Epithelial cell of prostate (primary cell): ENCODE results near the gene ZC3H8.
"Not testable (repeated sequence)": the region's sequence is repeated elsewhere in the genome, so short reads cannot be mapped to it uniquely, and the experiment has no call there.

Source experiments
- DNase-seq: peaks from one replicate; pipeline ENCODE4 v3.0.0-alpha.2; 2011; ENCODE audit warnings: low read depth, low spot score
- H3K27ac ChIP-seq: fragments of 450-650 bp; 2 replicates; pipeline ENCODE4 v1.5.1; 2017; ENCODE audit warnings: mild to moderate bottlenecking

ZC3H8 gene

DNA sequence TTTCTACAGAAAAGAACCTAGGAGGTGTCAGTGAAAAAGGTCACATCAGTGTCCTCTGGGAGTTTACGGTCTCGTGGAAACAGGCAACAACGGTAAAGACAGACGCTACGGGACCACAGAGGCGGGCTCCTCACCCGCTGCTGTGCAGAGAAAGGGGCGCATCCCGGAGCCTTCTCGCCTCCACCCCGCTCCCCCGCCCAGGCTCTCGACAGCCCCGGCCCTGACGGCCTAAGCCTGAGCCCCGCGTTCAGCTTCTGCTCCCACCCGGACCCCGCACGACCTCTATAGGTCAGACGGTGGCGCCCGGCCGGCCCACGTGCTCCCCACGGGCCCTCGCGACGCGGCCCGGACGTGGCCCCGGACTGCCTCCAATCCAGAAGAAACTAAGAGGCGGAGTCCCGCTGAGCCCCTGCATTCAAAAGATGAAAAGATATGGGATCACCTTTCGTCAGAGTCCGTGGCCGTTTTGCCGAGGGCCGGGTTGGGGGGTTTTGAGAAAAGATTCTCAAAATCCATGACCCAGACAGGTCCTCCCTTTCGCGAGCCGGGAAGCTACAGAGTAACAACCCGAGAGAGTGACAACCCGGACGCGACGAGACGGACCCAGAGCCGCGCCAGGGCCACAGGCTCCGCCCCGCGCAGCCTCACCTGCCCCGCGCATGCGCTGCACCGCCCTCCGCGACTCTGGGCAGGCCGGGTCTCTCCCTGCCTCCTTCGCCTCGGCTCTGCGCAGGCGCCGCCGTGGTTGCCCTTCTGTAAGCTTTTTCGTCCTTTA lies at the start of gene ZC3H8:
ZC3H8 (minus strand) TSS at position 577 of the 775 bp plus-strand sequence; CDS start at position 516, 61 bp downstream.
- DNase-seq: no peak
- peak within 1 kb of the TSS; percentile 56 for H3K27ac ChIP-seq

DNA sequence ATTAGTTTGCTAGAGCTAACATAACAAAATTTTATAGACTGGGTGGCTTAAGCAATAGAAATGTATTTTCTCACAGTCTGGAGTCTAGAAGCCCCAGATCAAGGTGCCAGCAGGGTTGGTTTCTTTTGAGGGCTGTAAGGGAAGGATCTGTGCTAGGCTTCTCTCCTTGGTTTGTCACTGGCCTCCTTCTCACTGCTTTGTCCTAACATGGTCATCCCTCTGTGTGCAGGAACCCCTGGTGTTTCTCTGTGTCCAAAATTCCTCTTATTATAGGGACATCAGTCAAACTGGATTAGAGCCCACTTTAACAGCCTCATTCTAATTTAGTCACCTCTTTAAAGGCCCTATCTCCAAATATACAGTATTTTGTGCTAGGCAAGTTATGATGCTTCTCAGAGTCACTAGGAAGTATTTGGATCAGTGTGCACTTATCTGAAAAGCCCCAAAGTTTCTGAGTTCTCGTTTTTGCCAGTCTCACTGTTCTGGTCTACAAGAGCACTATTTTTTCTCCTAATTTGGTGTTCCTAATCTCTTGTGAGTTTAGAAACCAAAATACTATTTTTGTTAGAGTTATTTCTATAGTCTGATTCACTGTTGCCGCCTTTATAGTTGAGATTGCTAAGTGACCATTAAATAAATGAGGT lies 49.6 kb upstream of the ZC3H8 start:
- DNase-seq: no peak
- no peak overlapping the region for H3K27ac ChIP-seq

DNA sequence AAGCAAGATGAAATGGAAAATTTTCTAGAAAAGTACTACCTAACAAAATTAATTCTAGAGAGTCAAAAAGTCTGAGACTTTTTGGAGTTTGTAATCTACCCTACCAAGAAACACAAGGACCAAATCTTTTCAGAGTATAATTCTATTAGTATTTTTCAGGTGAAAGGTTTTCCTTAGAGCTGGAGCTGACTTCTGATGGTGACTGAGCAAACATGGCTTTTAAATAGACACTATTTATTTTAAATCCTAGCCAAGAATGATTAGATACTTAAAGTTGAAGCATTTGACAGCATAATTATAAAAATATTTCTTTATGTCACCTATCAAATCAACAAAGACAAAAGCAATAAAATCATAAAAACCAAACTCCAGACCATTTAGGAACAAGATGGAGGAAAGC lies 47.1 kb upstream of the ZC3H8 start:
- no peak for DNase-seq
- no peak overlapping the region for H3K27ac ChIP-seq

DNA sequence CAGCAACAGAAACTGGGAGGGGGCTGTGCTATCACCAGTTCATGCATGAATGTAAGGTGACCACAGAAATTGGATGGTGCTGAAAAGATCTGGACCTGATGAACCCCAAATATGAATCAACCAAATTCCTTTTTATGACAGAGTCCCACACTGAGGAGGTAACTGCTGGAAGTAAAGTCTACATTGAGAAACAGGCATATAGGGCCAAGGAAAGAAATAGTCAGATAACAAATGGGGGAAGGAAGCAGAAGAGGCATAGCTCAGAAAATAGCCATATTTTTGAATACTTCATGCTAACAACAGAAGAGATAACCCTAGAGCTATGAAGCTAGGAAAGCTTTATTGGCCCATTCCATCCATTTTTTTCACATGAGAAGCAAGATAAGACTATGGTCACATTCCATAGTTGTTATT lies 46.3 kb upstream of the ZC3H8 start:
- DNase-seq: no peak
- H3K27ac ChIP-seq: no peak overlapping the region

DNA sequence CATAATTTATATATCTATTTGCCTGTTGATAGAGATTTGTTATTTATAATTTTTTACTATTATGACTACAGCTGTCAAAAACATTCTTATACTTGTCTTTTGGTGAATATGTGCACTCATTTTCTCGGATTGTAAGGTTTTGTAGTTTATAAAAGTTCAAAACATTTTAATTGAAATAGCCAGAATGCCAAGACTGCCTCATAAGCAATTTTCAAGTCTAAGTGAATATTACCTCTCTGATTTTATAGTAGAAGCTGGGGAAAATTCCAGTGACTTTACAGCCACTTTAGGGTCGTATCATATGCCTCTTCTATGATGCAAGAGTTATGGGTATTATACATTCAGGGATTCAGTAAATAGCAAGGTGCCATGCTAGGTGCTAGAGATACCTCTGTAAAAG lies 41.6 kb upstream of the ZC3H8 start:
- no peak overlapping the region for H3K27ac ChIP-seq
- no peak for DNase-seq

DNA sequence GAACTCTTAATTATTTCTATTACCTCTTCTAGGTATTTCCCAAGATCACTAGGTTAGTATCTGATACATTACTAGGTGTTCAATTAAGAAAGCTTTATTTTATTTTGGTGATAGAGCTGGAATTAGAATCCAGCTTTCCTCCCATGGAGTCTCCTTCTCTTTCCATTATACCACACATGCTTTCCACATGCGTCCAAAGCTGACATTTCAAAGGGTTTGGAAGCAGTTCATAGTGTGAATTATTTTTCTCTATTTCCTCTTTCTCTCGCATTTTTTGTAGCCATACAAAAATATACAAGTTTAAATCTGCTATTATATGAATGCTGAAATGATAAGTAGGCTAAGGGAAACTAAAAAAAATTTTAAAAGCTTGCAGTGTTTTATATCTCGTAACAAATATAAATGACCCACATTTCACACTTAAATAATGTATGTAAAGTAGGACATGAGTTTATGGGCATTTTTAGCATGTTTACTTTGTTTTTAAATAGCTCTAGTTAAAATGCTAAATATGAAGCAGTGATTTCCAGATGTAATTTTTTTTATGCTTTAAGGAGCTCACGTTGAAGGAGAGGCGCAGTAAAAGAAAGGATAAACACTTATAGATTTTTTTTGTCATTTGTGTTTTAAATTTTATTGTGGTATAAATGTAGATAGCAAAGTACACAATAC lies 40.7 kb upstream of the ZC3H8 start:
- no peak for DNase-seq
- no peak overlapping the region for H3K27ac ChIP-seq

DNA sequence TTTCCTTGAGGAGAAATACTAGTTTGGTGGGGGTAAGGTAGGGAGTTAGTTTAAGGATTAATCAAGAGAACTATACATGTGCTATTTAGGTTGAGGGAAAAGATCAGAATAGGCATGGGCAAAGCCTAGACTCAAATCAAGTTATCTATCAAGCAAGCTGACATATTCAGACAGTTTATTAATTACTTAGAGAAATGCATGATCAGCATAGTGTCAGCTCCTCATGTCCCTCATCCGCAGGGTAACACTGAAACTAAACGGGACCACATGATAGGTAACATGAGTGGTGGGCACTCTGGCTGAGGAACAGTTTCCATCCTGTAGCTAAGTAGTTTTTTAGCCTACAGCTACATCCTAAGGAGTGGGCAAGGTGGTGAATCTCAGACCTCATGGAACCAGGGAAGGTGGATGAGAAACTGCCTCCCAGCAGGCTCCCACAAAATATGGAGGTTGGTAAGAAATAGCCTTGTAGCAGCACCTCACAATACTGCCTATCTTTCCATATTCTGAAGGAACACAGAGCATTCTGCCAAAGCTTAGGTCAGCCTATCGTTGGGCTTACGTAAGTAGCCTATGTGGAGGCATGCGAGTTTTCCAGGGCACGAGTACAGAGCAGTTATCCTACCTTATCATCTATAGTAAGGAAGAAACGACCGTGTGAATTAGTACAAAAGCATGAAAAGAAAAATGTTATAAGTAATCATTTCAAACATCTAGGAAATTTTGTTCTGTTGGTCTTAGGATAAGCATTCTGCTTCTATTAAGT lies 39.0 kb upstream of the ZC3H8 start:
- no peak for DNase-seq
- no peak overlapping the region for H3K27ac ChIP-seq

DNA sequence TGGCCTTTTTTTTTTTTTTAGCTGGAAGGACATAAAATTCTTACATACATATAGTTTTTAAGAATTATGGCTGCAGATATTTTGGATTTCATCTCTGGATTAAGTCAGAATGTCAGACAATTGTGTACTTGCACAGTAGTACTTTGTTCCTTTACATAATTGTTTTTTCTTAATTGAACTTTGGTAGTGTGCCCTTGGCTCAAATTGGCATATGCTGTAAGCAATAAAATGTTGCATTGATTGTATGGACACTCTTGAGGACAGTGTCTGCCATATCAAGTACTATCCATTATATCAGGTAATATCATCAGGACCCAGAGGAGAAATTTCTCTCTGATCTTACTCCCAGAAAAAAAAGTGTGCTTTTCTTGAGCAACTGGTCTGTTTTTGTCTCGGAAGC lies 35.8 kb upstream of the ZC3H8 start:
- DNase-seq: no peak

DNA sequence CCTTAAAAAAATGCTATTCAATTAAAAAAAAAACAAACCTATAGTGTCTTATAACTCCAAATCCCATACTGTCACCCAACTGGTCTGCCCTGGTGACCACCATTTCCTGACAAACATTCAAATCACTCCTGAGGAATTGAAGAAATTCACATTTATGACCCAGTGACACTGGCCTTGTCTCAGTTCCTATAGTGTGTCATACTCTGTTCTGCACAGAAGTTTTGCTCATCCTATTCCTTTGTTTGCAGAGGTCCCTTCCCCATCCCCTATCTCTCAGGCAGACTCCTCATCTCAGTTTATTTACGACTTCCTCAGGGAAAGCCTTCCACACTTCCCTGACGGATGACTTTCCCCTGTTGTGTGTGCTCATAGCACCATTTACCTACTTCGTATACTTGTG lies 35.2 kb upstream of the ZC3H8 start:
- no peak for DNase-seq

More for the DNA sequence above, 35.8 kb upstream of the ZC3H8 start:
- H3K27ac ChIP-seq: no peak overlapping the region

DNA sequence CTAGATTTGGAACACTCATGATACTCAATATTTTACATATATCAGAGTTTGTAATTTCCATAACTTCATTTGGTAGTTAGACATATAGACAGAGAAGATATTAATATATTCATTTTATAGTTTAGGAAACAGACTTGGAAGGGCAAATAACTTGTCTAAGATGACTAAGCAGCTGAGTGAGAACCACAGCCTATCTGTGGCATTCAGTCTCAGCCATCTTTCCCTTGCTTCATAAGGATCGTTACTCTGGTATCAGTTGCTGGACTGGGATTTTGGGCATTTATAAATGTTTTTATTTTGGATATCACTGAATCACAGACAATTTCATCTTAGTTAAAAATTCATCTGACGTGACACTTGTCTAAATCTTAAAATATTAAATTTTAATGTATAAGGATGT lies 28.7 kb upstream of the ZC3H8 start:
- not testable (repeated sequence) for DNase-seq, H3K27ac ChIP-seq

More for the DNA sequence above, 35.2 kb upstream of the ZC3H8 start:
- no peak overlapping the region for H3K27ac ChIP-seq

DNA sequence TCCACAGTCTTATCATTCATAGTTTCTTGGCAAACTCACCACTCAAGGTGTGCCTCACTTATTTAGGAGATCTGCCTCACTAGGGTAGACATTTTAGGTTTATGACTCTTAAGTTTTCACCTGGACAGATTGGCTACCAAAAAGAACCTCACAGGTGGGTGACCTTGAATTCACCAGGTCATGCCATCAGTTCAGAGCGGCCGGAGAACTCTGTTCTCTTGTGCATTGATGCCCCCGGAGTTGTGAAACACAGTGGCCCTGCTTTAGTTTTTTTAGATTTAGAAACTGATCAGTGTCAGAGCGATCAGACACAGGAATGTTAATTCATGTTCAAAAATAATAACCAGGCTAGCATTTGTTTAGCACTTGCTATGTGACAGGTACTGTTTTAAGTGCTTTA lies 27.2 kb upstream of the ZC3H8 start:
- H3K27ac ChIP-seq, DNase-seq: not testable (repeated sequence)

DNA sequence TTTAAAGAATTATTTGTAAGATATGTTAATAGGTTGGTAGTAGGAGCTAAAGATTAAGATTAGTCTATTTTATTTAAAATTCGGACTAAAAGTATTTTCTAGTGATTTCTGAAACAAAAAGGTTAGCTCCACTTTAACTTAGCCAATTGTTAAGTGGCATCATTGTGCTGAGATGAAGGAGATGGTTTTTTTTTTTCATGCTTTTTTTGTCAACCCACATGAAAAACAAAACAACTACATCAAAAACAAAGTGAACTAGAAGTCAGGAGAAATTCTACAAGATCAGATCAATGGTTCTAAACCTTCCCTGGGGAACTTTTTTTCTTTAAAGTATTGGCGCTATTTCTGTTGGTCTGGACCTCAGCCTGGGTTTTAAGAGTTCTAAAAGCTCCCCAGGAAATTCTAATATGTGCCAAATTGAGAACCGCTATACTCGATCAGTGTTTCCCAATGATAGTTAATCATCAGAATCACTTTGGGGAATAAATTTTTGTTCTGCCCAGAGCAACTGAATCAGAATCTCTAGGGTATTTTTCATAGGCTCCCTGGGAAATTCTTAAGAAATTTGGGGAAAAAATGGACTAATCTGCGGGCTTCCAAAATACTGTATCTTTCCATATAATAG lies 22.9 kb upstream of the ZC3H8 start:
- no peak for DNase-seq
- H3K27ac ChIP-seq: no peak overlapping the region

DNA sequence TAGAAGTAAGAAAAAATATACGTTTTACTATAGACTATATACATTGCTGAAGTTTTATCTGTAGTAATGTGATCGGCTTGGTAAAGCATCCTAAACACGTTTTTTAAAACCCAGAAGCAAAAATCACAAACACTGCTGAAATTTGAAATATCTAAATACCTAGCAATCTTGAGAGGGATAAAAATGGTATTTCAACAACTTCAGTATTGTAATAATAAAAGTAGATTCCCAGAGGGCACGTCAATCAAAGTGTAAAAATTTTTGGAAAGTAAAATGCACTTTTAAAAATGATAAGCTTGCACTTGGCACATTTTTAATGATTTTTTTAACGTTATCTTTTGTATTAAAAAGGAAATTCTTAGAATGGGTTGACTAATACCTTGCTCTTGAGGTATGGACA lies 22.1 kb upstream of the ZC3H8 start:
- H3K27ac ChIP-seq: no peak overlapping the region

DNA sequence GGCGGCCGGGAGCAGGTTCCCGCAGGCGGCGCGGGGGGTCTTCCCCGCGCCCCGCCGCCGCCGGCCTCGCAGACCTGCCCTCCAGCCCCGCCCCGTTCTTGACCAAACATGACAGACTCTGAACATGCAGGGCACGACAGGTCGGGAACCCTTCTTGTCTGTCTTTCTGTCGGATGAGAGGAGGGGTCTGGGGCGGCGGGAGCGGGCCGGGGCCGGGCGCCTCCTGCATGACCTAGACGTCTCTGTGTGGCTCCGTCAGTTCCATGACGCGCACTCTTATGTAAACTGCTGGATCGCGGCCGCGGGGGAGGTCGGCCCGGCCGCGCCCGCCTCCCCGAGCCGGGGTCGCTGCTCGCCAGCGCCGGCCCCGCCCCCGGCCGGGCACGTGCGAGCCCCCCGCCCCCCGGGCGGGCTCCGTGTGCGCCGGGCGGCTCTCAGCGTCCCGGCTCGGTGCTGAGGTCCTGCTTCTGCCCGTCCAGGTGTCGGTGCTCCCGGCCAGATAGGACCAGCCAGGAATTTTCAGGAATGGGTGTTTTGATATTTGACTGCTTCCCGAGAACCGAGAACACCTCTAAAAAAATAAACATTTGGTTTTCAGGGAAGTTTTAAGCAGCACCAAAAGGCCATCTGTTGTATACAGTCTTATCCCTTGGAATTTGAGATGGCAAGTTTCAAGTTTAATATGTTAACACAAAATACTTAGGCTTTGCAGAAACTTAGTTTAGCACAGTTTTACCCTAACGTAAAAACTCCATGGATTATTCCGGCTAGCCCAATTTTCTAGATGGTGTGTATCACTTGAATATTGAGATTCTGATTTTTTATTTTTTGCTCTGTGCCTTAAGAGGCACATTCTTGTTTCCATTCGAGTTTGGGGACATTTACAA lies 21.3 kb upstream of the ZC3H8 start:
- peak overlapping the region; percentile 89 for H3K27ac ChIP-seq
- DNase-seq: no peak

More for the DNA sequence above, 22.1 kb upstream of the ZC3H8 start:
- DNase-seq: no peak

DNA sequence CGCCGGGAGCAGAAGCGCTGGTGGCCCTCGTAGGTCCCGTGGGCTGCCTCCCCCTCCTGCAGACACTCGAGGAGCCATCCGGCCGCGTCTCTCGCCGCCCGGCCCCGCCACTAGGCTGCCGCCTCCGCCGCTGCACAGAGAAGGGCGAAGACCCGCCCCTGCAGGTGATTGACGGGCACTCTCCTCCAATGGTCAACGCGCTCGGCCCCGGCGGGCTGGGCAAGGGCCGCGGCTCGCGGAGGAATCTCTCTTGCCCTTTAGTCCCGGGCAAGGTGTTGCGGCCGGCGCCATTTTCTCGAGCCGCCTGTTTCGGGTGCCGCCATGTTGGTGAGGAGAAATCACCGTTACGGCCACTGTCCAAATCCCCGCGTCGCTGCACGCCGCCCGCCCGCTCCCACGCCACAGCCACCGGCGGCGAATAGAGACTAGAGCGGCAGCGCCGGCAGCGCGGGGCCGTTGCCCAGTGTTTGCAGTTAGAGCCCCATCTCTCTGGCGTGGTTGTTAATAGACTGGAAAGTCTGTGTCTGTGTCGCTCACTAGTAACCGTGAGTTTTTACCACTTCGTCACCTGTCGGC lies 20.6 kb upstream of the ZC3H8 start, which contains the start of gene ZC3H6:
ZC3H6 (plus strand) TSS at position 287 of the 576 bp plus-strand sequence. CDS start 398 bp downstream, outside the sequence.
- peak within 1 kb of the TSS; percentile 89 for H3K27ac ChIP-seq
- peak; percentile 90 for DNase-seq

DNA sequence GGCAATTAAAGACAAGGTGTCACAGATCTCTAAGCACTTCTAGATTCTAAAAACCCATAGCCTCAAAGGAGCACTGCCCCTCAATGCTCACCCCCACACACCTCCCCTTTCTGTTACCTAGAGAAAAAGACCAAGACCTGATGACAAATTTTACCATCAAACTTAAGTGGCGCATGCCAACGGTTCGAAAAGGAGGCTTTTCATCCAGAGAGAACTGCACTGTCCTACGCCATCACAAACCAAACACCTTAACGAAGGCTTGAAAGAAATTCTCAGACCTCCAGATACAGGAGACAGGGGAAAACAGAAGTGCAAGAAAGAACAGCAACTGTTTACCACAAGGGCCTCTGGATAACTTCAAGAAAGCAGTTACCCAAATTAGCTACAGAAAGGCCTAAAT lies 18.5 kb upstream of the ZC3H8 start:
- H3K27ac ChIP-seq: no peak overlapping the region
- DNase-seq: no peak

DNA sequence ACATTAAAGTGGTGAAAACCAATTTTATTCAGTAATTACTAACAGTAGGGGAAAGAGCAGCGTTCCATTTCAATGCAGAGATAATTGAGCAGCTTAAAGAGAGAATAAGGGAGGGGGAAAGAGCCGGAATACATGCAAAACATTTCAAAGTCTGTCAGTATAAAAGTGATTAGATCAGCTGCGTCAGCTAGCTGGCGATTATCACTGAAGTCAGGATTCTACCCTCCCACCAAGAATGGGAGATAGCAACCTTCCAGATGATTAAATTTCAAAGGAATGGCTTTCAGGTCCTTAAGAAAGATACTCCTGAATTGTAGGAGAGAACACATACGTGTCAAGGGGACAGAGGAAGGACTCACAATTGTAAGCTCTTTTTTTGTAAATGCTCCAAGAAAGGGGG lies 17.8 kb upstream of the ZC3H8 start:
- H3K27ac ChIP-seq: no peak overlapping the region
- DNase-seq: no peak

DNA sequence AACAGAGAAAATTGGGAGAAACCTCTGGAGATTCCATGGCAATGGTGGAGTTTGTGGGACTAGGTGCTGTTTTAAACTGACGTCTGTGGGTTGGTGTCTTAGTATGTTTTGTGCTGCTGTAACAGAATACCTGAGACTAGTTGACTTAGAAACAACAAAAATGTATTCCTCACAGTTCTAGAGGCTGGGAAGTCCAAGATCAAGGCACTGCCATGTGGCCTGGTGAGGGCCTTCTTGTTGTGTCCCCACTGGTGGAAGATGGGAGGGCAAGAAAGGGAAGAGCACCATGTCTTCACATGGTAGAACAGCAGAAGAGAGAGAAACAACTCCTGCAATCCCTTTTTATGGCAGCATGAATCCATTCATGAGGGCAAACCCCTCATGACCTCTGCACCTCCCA lies 13.7 kb upstream of the ZC3H8 start:
- DNase-seq: no peak
- H3K27ac ChIP-seq: no peak overlapping the region

DNA sequence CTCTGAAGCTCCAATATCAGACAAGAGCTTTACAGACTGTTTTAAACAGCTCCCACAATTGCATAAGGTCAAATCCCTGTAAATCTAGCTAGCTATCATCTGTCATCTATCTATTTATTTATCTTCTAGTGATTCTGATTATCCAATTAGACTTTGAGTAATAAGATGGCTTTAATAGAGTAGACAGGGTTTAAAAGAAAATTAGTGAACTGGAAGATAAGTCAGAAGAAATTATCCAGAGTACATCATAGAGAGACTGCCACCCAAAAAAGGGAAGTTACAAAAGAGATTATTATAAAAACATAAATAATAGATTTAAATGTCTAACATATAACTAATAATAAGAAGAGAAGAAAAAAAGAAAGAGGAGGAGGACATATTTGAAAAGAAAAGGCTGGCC lies 8.0 kb upstream of the ZC3H8 start:
- H3K27ac ChIP-seq: no peak overlapping the region
- DNase-seq: no peak
